ENCODE results near the gene CNFN.

The CNFN gene

GRCh38 chr19:42389899-42390298 lies at the start of gene CNFN:
Gene CNFN (minus strand): TSS chr19:42390297. CDS start chr19:42389037, 1,260 bp downstream.
- TF ChIP-seq, protein P1, sequence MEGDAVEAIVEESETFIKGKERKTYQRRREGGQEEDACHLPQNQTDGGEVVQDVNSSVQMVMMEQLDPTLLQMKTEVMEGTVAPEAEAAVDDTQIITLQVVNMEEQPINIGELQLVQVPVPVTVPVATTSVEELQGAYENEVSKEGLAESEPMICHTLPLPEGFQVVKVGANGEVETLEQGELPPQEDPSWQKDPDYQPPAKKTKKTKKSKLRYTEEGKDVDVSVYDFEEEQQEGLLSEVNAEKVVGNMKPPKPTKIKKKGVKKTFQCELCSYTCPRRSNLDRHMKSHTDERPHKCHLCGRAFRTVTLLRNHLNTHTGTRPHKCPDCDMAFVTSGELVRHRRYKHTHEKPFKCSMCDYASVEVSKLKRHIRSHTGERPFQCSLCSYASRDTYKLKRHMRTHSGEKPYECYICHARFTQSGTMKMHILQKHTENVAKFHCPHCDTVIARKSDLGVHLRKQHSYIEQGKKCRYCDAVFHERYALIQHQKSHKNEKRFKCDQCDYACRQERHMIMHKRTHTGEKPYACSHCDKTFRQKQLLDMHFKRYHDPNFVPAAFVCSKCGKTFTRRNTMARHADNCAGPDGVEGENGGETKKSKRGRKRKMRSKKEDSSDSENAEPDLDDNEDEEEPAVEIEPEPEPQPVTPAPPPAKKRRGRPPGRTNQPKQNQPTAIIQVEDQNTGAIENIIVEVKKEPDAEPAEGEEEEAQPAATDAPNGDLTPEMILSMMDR (IDR thresholded peaks at IDR 0.05; ENCODE audit: insufficient read depth, low read depth, low read length, missing control alignments) = no peak
- H3K4me3 ChIP-seq (ENCODE audit: low read length) = no peak within 1 kb of the TSS
- no peak for DNase-seq (ENCODE audit: low read depth)

DNA sequence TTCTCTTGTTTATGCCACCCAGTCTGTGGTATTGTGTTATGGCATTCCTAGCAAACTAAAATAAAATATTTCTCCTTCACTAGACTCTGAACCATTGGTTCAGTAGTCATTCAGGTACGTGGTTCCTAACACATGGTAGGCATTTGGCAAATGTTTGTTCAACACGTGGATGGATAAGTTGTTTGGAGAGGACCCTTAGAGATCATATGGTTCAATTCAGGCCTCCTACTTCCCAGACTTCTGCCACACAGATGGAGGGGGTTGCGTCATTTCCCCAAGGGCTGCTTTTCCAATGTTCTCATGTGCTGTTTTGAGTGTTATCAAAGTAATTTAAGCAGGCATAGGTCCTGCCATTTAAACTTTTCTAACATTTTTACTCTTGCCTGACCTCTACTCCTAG lies 45.9 kb upstream of the CNFN start:
- no peak for DNase-seq (ENCODE audit: low read depth)
- H3K4me3 ChIP-seq (ENCODE audit: low read length) = no peak overlapping the region
- TF ChIP-seq, protein P1 (IDR thresholded peaks at IDR 0.05; ENCODE audit: insufficient read depth, low read depth, low read length, missing control alignments) = no peak

DNA sequence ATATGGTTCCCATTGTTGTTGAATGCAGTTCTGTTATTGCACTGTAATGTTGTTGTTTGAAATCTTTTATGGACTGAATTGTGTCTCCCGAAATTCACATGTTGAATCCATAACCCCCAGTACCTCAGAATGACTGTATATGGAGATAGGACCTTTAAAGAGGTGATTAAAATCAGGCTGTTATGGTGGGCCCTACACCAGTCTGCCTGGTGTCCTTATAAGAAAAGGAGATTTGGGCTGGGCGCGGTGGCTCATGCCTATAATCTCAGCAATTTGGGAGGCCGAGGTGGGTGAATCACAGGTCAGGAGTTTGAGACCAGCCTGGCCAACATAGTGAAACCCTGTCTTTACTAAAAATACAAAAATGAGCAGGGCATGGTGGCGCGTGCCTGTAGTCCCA lies 45.2 kb upstream of the CNFN start:
- TF ChIP-seq, protein P1 (IDR thresholded peaks at IDR 0.05; ENCODE audit: insufficient read depth, low read depth, low read length, missing control alignments) = no peak

DNA sequence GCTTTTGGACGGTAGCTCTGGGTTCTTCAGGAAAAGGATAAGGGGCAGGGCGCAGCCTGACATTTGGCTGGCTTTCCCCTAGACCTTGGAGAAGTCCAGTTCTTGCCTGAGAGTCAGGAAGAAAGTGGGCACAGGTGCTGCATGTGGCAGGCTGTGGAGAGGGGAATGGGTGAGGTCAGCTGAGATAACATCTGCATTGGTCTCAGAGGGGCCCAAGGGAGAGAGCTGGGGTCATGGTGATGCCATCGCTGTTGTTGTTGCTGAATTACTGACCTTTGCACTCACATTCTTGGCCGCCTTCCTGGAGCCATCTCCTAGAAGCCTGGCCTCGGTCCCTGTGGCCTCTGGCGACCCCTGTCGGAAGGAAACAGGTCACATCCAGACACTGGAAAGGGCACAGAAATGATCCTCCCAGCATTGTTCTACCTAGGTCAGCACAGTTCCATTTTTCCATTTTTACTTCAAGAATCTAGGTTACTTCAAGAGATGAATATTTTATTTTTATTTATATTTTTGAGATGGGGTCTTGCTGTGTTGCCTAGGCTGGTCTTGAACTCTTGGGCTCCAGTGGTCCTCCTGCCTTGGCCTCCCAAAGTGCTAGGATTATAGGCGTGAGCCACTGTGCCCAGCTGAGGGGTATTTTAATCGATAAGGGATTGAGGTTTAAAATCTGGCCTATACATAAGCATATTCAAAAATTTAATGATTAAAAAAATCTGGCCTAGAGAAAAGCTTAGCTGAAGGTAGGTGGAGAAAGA lies 43.6 kb upstream of the CNFN start:
- peak; percentile 63 for DNase-seq (ENCODE audit: low read depth)
- TF ChIP-seq, protein P1 (IDR thresholded peaks at IDR 0.05; ENCODE audit: insufficient read depth, low read depth, low read length, missing control alignments) = peak; percentile 84
- H3K4me3 ChIP-seq (ENCODE audit: low read length) = no peak overlapping the region

More for the DNA sequence above, 45.2 kb upstream of the CNFN start:
- no peak for DNase-seq (ENCODE audit: low read depth)
- H3K4me3 ChIP-seq (ENCODE audit: low read length) = no peak overlapping the region

- H3K4me3 ChIP-seq (ENCODE audit: low read length) = no peak overlapping the region
- DNase-seq (ENCODE audit: low read depth) = no peak
- TF ChIP-seq, protein P1 (IDR thresholded peaks at IDR 0.05; ENCODE audit: insufficient read depth, low read depth, low read length, missing control alignments) = no peak
Observed at GRCh38 chr19:42431486-42431885, 41.4 kb upstream of the CNFN start.

DNA sequence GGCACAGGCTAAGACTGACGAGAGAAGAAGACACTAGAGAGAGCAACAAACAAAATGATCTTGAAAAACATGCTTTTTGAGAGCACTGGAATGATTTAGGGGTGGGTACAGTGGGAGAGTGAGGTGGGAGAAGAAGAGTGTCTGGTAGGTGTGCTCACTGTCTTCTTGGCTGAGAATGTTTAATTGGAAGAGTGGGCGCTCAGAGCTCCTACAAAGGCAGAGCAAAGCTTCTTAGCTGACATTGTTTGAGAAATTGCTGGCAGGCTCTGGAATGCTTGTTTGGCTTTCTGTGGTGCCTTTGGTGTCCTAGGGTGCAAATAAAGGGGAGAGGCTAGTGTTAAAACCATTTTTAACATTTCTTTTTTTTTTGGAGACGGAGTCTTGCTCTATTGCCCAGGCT lies 38.6 kb upstream of the CNFN start:
- H3K4me3 ChIP-seq (ENCODE audit: low read length) = no peak overlapping the region
- DNase-seq (ENCODE audit: low read depth) = no peak
- TF ChIP-seq, protein P1 (IDR thresholded peaks at IDR 0.05; ENCODE audit: insufficient read depth, low read depth, low read length, missing control alignments) = no peak

- TF ChIP-seq, protein P1 (IDR thresholded peaks at IDR 0.05; ENCODE audit: insufficient read depth, low read depth, low read length, missing control alignments) = no peak
- no peak within 1 kb of the TSS for H3K4me3 ChIP-seq (ENCODE audit: low read length)
- no peak for DNase-seq (ENCODE audit: low read depth)
Observed at GRCh38 chr19:42427313-42427712, 37.2 kb upstream of the CNFN start, which contains the start of gene LIPE. Gene LIPE (minus strand): TSS chr19:42427388. CDS start chr19:42427149, 239 bp downstream.

All from epithelial cell of esophagus (primary cell).